NCI-H1105 treated with DMSO at 0.1 percent for 48 hours (cell line): ENCODE data around the gene NEU3.

Experiments
- DNase-seq: peaks from one replicate; lab custom pipeline; 2025; lab: John Stamatoyannopoulos, UW

Gene NEU3

DNA sequence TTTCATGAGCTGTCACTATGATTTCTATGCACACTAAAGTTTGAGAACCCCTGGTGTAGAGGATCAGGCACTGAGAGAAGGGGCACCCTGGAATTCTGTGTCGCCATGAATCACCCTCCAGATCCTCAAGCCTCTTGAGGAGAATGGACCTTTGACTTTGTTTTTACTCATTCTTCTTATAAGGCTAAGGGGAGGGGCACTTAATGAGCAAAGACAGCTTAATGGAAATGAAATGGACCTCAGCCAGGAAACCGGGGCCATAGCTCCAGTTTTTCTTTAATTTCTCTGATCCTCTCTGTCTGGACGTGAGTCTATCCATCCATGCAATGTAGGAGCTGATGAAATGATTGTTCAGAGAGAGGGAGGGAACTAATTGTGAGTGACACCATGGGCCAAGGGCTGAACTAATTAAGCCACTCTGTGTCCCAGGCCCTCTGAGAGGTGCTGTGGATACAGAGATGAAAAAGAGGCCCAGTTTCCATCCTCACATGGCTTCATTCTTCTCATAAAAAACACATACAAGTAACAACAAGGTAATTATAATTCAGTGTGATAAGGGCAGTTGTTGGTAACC lies 75.1 kb downstream of the NEU3 start:
- DNase-seq: no peak

- no peak for DNase-seq
Measured at GRCh38 chr11:75066061-75066460, 77.3 kb downstream of the NEU3 start.
